SK-N-DZ (cell line): ENCODE results near the gene CRTC3.

ENCODE experiments used
- DNase-seq: peaks from one replicate; pipeline ENCODE4 v3.0.0-alpha.2; 2015; ENCODE audit warnings: low spot score

CRTC3 gene

DNA sequence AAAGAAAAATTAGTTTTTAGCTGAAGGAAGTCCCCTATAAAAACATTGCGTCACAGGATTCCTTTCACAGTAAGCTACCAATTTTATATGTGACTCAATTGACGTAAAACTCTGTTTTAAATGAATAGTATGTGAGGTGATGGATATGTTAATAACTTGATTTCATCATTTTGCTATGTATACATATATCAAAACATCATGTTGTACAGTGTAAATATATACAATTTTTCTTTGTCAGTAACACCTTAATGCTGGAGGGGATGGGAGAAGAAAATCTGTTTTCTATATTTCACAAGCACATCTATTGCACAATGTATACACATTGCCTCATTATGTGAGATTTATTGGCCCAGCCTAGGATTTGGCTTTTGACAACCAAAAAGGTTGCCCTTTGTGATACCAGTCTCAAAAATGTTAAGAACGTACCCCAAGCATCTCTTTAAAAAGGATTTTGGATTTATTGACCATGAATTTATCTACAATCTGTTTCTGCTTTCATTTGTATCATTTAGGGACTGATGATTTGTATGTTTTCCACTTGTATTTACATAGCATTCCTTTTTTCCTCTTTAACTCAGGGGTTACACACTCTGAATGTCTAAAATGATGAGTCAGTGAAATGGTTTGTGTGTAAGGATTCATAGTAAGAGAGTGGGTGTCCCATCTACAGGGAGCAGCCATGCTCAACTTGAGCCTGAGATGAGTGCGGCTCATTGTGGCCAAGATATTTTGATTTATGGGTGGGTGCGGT lies 62.6 kb downstream of the CRTC3 start:
- no peak for DNase-seq

DNA sequence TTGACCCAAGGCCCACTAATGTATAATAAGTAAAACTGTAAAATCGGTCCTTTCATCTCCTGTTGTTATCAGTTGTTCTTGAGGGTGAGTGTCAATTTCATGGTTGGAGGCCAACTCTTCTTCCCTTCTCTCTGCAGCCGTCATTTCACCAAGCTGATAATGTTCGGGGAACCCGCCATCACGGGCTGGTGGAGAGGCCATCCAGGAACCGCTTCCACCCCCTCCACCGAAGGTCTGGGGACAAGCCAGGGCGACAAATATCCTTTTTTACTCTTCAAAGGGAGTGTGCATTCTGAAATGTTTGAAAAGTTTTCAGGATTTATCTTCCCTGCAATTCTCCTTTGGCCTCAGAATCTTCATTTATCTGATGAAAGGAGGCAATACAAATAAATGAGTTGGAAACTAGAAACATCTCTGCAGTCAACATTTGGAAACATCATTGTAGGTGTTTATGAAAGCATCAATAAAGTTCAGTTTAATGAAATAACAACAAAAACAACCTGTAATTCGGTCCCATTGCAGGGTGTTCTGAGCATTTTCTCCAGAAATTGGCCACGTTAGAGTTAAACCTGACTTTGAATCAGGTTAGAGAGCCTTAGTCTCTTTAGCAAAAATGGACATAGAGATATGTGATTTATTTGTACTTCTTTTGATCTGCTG lies 63.9 kb downstream of the CRTC3 start:
- no peak for DNase-seq

DNA sequence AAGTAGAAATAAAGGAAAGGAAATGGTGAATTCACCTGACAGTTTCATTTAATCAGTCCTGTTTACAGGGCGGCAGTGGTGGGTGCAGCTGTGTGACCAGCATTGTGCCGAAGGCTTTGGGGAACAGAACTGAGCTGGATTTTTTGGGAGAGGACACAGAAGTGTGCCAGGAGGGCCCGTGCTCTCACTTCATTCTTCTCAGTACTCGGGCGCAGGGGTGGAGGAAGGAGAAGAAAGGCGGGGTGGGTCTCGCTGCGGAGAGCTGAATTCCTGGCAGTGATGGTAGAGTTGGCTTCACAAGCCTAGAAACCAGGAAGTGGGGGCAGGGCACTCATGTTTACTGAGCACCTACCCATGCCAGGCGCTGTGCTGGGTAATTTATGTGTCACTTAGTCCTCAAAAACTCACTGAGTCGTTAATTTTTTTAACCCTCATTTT lies 64.6 kb downstream of the CRTC3 start:
- DNase-seq, result no peak

DNA sequence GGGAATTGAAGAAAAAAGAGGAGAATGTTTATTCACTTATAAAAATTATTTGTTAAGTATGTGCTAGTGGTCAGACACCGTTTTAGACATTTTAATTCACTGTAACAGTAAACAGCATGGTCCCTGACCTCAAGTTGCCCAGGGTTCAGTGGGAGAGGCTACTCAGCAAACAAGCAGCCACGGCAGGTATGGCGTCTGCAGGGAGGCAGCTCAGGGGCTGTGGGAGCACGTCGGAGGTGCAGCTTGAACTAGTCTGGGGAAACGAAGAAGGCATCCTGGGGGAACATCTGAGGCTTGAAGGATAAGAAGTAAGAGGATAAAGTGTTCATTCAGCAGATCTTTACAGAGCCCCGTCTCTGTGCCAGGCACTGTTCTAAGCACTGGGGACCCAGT lies 66.0 kb downstream of the CRTC3 start:
- no peak for DNase-seq

DNA sequence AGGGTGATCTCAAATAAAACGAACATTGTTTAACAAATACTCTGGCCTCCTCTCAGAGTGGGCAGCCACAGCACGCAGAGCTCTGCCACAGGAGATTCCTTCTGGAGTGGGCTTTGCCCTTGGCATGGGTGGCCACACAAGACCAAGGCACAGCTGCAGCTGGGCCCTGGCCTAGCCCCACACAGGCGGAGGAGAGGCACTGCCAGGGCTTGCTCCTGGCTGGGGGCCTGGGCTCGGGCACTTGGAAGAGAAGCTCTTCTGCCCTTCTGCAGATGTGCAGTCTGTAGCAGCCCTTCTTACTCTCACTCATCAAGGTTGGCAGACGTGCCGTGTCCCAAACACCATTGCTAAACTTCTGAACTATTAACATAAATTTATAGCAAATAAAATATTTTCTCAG lies 67.2 kb downstream of the CRTC3 start:
- DNase-seq, result no peak

DNA sequence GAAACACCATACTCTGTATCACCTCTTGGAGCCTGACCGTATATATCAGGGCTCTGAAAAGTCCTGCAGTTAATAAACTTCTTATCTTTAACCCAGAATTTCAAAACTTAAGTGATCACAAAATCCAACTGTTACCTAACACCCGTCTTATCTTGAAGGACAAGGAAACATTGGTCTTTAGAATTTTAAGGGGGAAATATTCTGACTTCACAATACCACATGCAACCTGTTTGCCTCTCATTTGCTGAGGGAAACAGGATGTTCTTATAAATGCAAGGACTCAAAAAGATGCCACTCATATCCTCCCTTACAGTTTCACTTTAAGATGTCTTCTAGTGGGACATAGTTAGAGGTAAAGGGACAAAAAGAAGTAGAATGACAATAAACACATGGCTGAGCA lies 67.9 kb downstream of the CRTC3 start:
- no peak for DNase-seq

DNA sequence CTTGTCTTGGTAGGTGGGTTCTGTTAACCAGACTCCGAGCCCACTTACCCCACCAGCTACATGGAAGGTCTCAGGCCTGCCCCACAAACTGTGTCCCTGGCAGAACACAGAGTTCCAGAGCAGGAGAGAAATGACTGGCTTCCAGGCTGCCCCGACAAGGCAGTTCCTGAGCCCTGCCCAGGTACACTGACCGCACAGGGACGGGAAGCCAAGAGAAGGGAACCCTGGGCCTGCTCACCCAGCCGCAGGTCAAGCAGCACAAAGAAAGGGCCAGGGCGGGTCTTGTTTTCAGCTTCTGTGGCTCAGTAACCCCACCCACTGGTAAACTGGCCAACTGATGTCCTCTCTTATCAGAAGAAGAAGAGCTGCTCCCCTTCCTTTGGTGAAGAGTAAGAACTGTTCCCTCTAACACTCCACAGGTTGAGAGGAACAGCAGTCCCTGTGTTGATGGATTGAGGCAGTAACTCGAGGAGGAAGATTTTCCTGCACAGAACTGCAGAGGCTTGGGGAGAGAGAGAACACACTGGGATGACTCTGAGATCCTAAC lies 68.4 kb downstream of the CRTC3 start:
- DNase-seq, result no peak

DNA sequence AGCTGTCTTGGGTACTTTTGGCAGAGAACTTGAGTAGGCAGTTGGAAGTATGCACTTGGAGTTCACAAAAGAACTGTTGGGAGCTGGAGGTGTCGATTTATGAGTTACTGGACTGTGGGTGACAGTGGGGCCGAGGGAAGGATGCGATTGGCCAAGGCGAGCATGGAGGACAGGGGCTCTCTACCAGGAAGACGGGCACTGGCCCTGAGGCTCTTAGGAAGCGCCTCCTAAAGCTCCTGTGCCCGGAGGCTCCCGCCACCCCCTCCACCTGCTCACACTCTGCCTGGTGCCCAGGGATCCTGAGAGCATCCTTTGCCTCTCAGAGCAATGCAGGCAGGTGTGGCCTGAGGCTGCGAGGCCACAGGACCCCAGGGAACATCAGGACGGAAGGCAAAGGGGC lies 69.0 kb downstream of the CRTC3 start:
- no peak for DNase-seq

DNA sequence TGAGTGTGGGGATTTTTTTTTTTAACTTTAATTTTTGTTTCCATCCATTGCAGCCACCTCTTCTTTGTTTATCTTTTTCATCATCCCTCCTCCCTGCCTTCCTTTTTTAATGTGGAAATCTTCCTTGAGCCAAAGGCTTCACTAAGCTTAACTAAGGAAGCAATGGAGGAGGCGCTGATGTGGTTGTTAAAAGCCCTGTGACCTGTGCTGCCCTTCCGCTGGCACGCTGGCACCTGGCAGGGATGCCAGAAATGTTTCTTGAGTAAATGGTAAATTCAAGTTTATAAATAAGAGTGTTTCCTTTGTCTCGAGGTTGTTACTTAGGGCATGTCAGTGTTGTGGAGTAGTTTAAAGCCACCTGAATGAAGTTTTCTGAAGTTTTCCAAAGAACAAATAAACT lies 69.4 kb downstream of the CRTC3 start:
- no peak for DNase-seq

DNA sequence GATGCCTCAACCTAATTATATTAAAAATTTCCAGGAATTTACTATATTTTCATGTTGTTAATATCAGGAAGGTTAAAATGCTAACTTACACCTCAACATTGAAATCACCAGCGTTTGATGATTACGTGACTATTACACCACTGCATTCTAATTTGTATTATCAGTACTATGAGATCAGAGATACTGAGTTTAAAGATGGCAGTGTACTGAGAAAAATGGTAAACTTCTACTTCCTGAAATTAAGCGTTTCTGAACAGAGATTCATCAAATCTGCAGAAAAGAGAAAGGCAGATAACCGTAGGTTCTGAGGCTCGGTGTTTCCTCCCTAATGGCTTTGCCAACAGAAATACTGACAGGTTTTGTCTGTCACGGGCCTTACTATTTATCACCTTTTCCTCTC lies 69.9 kb downstream of the CRTC3 start:
- DNase-seq, result no peak

DNA sequence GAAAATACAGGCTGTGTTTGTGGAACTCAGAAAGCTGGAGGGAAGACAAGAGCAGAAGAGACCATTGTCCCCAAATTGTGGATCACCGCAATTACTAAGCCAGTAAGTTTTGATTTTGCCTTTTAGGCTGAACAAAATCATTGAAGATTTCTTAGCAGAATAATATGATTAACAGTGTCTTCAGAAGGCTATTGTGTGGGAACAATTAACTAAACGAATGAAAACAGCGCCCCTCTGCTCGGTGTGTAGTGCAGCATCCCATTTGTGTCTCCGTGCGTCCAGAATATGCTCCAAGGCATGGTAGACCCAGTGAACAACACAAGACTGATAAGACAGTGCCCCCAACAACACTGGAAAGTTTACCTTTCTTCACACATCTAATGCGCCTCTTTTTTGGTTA lies 71.2 kb downstream of the CRTC3 start:
- DNase-seq, result no peak

DNA sequence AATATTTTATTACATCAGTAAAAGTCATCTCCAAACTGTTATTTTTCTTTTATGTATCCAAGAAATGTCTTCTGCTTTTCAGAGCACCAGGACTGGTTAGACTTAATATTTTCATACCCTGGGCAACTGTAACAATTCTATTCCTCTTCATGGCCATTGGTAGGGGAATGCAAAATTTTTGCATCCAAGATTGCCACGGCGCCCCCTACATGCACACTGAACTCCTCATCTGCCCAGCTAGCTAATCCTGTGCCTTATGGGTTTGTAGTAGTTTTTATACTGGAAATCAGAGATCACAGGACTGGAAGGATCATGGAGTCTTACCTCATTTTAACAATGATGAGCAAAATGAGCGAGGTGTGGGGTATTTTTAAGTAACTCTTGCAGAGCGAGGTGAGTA lies 74.2 kb downstream of the CRTC3 start:
- no peak for DNase-seq

DNA sequence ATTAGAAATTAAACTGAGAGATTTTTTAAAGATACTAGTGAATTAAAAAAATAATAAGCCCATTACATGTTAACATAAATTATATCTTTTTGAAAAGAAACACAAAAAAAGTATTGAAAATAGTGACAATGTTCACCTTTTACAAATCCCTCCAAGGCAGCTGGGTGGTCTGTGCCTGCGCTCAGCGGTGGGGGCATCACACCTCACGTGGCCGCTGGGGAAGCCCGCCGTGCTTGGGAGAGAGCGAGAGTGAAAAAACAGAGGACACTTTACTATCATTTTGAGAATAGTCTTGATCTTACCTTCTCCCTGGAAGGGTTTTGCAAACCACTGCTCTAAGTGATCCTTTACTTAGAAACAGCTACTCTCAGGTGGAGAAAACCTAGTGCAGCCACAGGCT lies 76.9 kb downstream of the CRTC3 start:
- no peak for DNase-seq

DNA sequence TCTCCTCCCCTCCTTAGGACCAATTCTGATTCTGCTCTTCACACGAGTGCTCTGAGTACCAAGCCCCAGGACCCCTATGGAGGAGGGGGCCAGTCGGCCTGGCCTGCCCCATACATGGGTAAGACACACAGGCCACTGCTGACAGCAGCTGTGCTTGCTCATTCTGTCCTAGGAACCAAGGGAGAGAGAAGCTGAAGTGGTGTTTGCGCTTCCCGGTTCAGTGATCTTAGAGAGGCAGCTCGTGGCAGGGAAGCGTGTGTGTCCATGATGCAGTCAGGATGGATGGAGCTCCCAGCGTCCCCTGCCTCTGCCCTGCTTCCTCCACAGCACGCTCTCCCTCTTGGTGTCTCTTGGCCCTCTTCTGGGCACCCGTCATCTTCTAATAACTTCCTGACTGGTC lies 77.6 kb downstream of the CRTC3 start:
- no peak for DNase-seq

DNA sequence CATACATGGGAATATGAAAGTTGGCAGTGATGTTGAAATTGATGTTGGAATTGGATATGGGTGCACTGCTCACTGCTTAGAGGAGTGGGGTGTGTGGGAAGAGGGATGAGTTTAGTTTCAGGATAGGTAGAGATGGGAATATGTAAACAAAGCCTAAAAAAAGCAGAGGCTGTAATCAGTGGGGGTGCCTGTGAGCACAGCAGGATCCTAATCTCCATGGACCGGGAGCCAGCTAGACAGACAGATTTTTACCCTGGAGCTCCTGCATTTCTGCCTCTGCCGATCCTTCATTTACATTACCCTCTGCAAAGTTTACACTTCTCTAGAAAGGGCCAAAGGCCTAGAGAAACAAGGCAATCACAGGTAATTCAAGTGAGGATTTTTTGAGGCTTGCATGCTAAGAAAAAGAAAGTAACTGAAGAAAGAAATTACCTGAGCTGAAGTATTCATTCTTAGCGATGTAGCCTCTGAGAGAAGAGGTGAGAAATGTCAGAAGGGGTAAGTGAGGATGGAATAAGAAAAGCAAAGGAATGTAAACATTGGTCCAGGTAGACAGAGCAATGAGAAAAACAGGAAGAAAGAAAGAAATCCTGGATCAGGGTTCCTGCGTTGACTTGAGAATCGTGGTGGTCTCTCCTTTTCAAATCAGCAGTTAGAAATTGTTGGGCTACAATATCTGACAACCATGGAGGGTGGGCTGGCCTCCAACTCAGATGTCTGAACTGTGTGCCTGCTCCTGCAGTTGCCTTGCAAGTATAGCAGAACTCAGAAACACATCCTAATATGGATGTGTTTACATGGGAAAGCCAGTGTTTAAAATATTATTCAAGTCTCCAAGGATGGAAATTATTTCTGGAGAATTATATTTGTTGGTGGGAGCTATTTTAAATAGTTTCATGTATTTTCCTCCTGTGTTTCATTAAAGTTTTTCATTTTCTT lies 79.8 kb downstream of the CRTC3 start:
- DNase-seq, result no peak

DNA sequence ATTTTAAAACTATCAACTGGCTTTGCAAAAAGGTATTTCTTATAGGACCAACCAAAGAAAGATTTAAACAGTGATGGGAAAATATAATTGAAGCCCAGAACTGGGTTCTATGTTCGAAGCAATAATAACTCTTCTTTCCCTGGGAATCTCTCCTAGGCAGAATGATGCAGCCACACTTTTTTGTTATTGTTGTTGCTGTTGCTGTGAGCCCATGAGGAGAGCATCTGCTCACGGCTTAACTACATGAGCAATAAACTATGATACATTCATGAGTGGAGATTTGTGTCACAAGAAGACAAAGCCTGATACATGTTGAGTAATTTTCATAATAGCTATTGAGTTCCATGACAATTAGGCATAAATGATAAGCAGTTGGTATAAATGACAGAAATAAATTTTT lies 80.5 kb downstream of the CRTC3 start:
- DNase-seq, result no peak

DNA sequence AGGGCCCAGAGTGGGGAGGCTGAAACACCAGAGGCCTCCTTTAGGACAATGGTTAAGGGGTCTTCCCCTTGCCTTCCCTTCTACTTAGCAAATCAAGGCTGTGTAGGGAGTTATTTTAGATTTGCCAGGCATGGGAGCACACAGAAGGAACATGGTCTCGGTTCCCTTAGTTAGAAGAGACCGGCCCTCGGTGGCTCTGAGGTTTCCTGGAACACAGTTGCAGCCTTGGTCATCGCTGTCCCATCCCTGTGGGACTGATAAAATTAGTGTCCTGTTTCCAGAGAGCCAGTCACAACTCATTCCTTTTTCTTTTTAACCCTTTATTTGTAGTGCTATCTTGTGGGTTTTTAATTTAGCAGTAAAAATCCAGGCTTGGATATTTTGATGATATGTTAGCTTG lies 81.4 kb downstream of the CRTC3 start:
- DNase-seq, result no peak

DNA sequence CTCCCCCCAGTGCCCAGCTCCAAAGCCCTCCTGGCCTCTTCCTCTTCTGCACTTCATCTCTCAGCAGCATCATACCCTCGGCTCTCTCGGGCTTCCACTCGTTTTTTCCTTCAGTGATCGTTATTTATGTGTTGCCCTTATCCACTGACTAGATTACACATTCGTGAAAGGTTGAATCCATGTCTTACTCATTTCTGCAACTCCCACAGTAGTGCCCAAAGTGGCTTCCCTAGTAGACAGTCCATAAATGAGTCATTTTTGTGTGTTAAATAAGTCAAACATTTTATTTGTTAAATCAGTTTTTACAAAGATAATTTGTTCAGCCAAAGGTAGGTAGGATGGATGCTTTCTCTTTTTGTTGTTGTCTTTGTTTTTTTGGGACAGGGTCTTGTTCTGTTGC lies 87.4 kb downstream of the CRTC3 start:
- no peak for DNase-seq

DNA sequence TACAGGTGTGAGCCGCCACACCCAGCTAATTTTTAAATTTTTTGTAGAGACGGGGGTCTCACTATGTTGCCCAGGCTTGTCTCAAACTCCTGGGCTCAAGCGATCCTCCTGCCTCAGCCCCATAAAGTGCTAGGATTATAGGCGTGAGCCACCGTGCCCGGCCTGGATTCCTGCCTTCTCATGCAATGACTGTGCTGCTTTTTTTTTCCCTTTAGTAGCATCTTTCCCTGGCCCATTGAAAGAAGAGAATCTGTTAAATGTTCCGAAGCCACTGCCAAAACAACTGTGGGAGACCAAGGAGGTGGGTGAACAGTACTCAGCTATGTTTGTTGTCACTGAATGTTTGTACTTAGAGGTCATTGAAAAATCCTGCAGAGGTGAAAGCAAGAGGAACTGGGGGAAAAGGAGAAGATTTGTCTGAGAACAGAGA lies 88.0 kb downstream of the CRTC3 start:
- no peak for DNase-seq

DNA sequence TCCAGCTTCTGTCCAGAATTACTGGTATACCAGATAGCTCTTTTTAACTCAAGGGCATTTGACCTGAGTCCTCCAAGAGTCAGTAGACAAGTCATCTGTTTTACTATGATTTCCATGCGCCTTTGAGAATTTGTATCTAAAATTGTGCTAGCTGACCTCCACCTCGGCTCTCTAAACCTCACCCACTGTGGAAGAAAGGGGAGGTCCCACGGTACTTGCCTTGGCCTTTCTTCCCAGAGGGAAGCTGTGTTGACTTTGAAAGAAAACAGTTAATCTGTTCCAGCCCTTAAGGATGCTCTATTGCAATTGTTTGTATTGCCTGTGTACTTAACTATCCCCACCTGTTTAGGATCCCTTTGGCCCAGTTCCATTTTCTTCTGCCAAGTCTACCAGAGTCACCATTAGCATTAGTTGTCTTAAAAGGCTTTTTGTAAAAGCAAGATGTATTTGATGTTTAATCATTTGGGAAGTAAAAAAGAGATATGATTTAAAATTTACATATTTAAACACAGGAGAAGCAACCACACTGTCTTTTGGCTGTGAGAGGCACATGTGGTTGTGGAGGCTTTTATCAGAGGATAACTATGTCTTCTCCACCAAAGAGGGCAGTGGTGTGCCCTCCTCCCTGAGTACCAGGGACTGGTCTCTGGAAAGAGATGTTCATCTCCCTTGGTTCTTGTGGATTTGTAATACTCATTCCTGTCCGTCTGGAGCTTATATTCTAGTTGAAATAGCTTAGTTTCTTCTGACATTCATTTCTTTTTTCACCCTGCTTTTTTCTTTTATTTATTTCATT lies 88.8 kb downstream of the CRTC3 start:
- DNase-seq, result no peak

DNA sequence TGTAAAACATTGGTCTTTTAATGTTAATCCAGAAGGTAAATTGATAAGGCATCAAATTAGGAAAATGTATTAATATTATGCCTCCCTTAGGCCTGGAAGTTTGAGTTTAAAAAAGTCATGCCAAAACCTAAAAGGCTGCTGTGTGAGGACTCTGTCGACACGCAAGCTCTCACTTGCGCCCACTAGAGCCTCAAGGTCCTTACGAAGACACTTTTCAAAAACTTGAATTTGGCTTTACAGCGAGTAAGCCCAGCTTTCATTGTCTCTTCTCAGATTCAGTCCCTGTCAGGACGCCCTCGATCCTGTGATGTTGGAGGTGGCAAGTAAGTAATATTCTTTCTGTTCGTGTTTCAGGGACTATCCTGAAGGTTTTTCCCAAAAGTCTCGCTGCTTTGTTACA lies 89.7 kb downstream of the CRTC3 start:
- DNase-seq, result no peak
